ENCODE measurements around the gene NDUFB10.
A peak's percentile ranks its signal among the peaks of the same experiment; 100 is the strongest.

GRCh38 chr16:1982013-1982433 is 22.7 kb downstream of the NDUFB10 start:
- TF ChIP-seq POLR2A (IDR thresholded peaks at IDR 0.05): no peak
- TF ChIP-seq POLR2AphosphoS5 (IDR thresholded peaks at IDR 0.05): peak; percentile 5
